ENCODE data around the gene PIWIL4.
"Not testable (repeated sequence)": the region's sequence is repeated elsewhere in the genome, so short reads cannot be mapped to it uniquely, and the experiment has no call there.

Gene PIWIL4

GRCh38 chr11:94590352-94591041 is 23.3 kb downstream of the PIWIL4 start:
- Histone ChIP-seq H3K9me3 (ENCODE audit: control insufficient read depth, insufficient read depth, low read length) (no peaks in the 10 kb centered on the region), H3K27me3 (ENCODE audit: control insufficient read depth, insufficient read depth, low read length) (no peaks in the 10 kb centered on the region), H3K4me3 (ENCODE audit: low read depth, low read length) (no peak overlapping the region), H3K36me3 (ENCODE audit: control insufficient read depth, insufficient read depth, low read length) (no peaks in the 10 kb centered on the region), H3K4me1 (ENCODE audit: control insufficient read depth, insufficient read depth, low read length) (no peaks in the 10 kb centered on the region), H3K9ac (ENCODE audit: low read depth, low read length) (no peak overlapping the region)

- no peaks in the 10 kb centered on the region for H3K9me3 ChIP-seq (ENCODE audit: control insufficient read depth, insufficient read depth, low read length)
- no peaks in the 10 kb centered on the region for H3K27me3 ChIP-seq (ENCODE audit: control insufficient read depth, insufficient read depth, low read length)
- H3K36me3 ChIP-seq (ENCODE audit: control insufficient read depth, insufficient read depth, low read length) = no peaks in the 10 kb centered on the region
- no peak overlapping the region for H3K4me3 ChIP-seq (ENCODE audit: low read depth, low read length)
- no peaks in the 10 kb centered on the region for H3K4me1 ChIP-seq (ENCODE audit: control insufficient read depth, insufficient read depth, low read length)
- no peak overlapping the region for H3K9ac ChIP-seq (ENCODE audit: low read depth, low read length)
Observed at GRCh38 chr11:94593030-94593429, 25.9 kb downstream of the PIWIL4 start.

DNA sequence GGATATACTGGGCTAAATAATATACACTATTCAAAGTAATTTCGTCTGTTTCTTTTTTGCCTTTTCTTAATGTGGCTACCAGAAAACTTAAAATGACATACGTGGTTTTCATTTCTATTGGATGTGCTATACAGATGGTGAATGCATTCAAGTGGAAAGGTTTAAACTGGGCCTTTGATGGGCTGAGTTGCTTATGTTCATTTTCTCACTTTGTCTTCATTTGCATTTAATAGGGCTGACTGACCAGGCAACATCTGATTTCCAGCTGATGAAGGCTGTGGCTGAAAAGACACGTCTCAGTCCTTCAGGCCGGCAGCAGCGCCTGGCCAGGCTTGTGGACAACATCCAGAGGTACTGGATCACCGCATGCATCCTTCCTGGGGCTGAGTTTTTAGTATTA is 27.9 kb downstream of the PIWIL4 start:
- Histone ChIP-seq H3K36me3 (ENCODE audit: control insufficient read depth, insufficient read depth, low read length) (no peaks in the 10 kb centered on the region), H3K27me3 (ENCODE audit: control insufficient read depth, insufficient read depth, low read length) (no peaks in the 10 kb centered on the region), H3K4me3 (ENCODE audit: low read depth, low read length) (no peak overlapping the region), H3K4me1 (ENCODE audit: control insufficient read depth, insufficient read depth, low read length) (no peaks in the 10 kb centered on the region), H3K9me3 (ENCODE audit: control insufficient read depth, insufficient read depth, low read length) (no peaks in the 10 kb centered on the region), H3K9ac (ENCODE audit: low read depth, low read length) (no peak overlapping the region)

- H3K36me3 ChIP-seq (ENCODE audit: control insufficient read depth, insufficient read depth, low read length) = no peaks in the 10 kb centered on the region
- peaks cover 1% of the 10 kb centered on the region for H3K4me1 ChIP-seq (ENCODE audit: control insufficient read depth, insufficient read depth, low read length)
- H3K9me3 ChIP-seq (ENCODE audit: control insufficient read depth, insufficient read depth, low read length) = no peaks in the 10 kb centered on the region
- H3K9ac ChIP-seq (ENCODE audit: low read depth, low read length) = no peak overlapping the region
- H3K27me3 ChIP-seq (ENCODE audit: control insufficient read depth, insufficient read depth, low read length) = no peaks in the 10 kb centered on the region
- no peak overlapping the region for H3K4me3 ChIP-seq (ENCODE audit: low read depth, low read length)
Observed at GRCh38 chr11:94597896-94598295, 30.7 kb downstream of the PIWIL4 start.

DNA sequence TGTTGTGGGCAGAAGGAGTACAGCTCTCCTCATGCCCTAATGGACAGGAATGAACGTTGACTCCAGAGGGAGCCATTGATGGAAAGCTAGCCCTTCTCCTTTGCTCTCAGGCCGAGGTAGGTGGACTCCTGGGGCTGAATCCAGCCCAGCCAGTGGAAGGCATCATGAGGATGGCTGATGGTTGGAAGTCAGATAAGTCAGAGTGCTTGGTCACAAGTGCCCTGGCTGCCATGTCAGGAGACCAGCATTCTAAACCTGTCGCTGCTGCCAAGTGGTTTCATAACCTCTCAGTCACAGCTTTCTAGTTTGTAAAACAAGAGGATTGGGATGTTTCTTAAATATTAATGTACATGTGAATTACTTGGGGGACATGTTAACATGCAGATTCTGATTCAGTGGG is 32.3 kb downstream of the PIWIL4 start:
- Histone ChIP-seq H3K27me3 (ENCODE audit: control insufficient read depth, insufficient read depth, low read length) (no peaks in the 10 kb centered on the region), H3K4me3 (ENCODE audit: low read depth, low read length) (no peak overlapping the region), H3K4me1 (ENCODE audit: control insufficient read depth, insufficient read depth, low read length) (peaks cover 10% of the 10 kb centered on the region), H3K36me3 (ENCODE audit: control insufficient read depth, insufficient read depth, low read length) (no peaks in the 10 kb centered on the region), H3K9ac (ENCODE audit: low read depth, low read length) (no peak overlapping the region), H3K9me3 (ENCODE audit: control insufficient read depth, insufficient read depth, low read length) (no peaks in the 10 kb centered on the region)

- Histone ChIP-seq H3K4me3 (ENCODE audit: low read depth, low read length) (no peak overlapping the region), H3K9me3 (ENCODE audit: control insufficient read depth, insufficient read depth, low read length) (no peaks in the 10 kb centered on the region), H3K27me3 (ENCODE audit: control insufficient read depth, insufficient read depth, low read length) (no peaks in the 10 kb centered on the region), H3K4me1 (ENCODE audit: control insufficient read depth, insufficient read depth, low read length) (peaks cover 10% of the 10 kb centered on the region), H3K36me3 (ENCODE audit: control insufficient read depth, insufficient read depth, low read length) (no peaks in the 10 kb centered on the region), H3K9ac (ENCODE audit: low read depth, low read length) (no peak overlapping the region)
Observed at GRCh38 chr11:94602430-94603372, 35.5 kb downstream of the PIWIL4 start.

DNA sequence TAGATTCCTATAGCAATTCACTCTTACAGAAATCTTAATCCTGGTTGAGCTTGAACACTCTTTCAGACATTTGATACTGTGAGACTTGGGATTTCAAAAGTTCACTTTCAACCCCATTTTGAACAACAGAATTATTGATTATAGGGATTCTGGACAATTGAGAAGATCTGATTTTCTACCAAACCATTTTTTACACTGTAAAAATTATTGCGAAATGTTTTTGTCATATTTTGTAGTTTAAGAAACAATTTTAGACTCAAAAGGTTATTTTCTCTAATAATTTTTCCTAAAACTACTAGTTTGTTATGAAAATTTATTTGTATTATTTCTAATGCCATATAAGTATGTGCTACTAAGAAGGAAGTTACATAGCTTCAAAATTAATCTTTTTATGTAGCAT is 36.4 kb downstream of the PIWIL4 start:
- H3K36me3 ChIP-seq (ENCODE audit: control insufficient read depth, insufficient read depth, low read length) = no peaks in the 10 kb centered on the region
- no peak overlapping the region for H3K4me3 ChIP-seq (ENCODE audit: low read depth, low read length)
- peaks cover 10% of the 10 kb centered on the region for H3K4me1 ChIP-seq (ENCODE audit: control insufficient read depth, insufficient read depth, low read length)
- H3K27me3 ChIP-seq (ENCODE audit: control insufficient read depth, insufficient read depth, low read length) = no peaks in the 10 kb centered on the region
- H3K9me3 ChIP-seq (ENCODE audit: control insufficient read depth, insufficient read depth, low read length) = no peaks in the 10 kb centered on the region
- no peak overlapping the region for H3K9ac ChIP-seq (ENCODE audit: low read depth, low read length)

DNA sequence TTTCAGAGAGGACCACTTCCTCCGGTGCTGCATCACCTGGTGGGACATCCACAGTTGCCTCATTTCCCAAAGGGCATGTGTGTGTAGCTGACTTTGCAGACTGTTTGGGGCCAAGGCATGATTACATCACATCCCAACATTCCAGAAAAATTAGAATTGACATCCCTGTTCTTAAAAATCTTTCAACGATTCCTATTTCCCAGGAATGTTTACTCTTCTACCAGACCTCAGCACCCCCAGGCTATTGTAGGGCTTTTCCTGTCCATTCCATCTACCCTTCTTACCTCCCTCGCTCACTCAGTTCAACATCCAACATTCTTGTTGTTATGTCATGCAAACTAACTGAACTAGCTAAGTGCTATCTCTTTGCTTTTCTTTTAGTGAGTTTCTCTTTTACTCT is 37.3 kb downstream of the PIWIL4 start:
- H3K27me3 ChIP-seq (ENCODE audit: control insufficient read depth, insufficient read depth, low read length) = no peaks in the 10 kb centered on the region
- no peaks in the 10 kb centered on the region for H3K36me3 ChIP-seq (ENCODE audit: control insufficient read depth, insufficient read depth, low read length)
- H3K9me3 ChIP-seq (ENCODE audit: control insufficient read depth, insufficient read depth, low read length) = no peaks in the 10 kb centered on the region
- H3K9ac ChIP-seq (ENCODE audit: low read depth, low read length) = no peak overlapping the region
- H3K4me1 ChIP-seq (ENCODE audit: control insufficient read depth, insufficient read depth, low read length) = peaks cover 10% of the 10 kb centered on the region
- H3K4me3 ChIP-seq (ENCODE audit: low read depth, low read length) = no peak overlapping the region

DNA sequence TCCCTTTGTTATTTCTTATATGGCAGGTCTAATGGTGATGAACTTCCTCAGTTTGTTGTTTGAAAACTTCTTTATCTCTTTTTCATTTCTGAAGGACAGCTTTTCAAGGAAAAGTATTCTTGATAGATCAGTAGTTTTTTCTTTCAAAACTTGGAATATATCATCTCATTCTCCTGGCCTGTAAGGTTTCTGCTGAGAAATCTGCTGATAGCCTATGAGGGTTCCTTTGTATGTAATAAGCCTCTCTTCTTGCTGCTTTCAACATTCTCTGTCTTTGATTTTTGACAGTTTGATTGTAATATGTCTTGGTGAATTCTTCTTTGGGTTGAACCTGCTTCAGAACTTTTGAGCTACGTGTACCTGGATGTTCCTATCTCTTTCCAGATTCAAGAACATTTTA is 46.0 kb downstream of the PIWIL4 start:
- H3K4me3 ChIP-seq (ENCODE audit: low read depth, low read length) = no peak overlapping the region
- H3K9me3 ChIP-seq (ENCODE audit: control insufficient read depth, insufficient read depth, low read length) = peaks cover 5% of the 10 kb centered on the region
- H3K4me1 ChIP-seq (ENCODE audit: control insufficient read depth, insufficient read depth, low read length) = no peaks in the 10 kb centered on the region
- H3K27me3 ChIP-seq (ENCODE audit: control insufficient read depth, insufficient read depth, low read length) = no peaks in the 10 kb centered on the region
- H3K9ac ChIP-seq (ENCODE audit: low read depth, low read length) = no peak overlapping the region
- no peaks in the 10 kb centered on the region for H3K36me3 ChIP-seq (ENCODE audit: control insufficient read depth, insufficient read depth, low read length)

GRCh38 chr11:94623120-94623735 is 56.1 kb downstream of the PIWIL4 start:
- Histone ChIP-seq H3K4me1 (ENCODE audit: control insufficient read depth, insufficient read depth, low read length) (peaks cover 4% of the 10 kb centered on the region), H3K9me3 (ENCODE audit: control insufficient read depth, insufficient read depth, low read length) (no peaks in the 10 kb centered on the region), H3K27me3 (ENCODE audit: control insufficient read depth, insufficient read depth, low read length) (no peaks in the 10 kb centered on the region), H3K9ac (ENCODE audit: low read depth, low read length) (no peak overlapping the region), H3K4me3 (ENCODE audit: low read depth, low read length) (no peak overlapping the region), H3K36me3 (ENCODE audit: control insufficient read depth, insufficient read depth, low read length) (no peaks in the 10 kb centered on the region)

DNA sequence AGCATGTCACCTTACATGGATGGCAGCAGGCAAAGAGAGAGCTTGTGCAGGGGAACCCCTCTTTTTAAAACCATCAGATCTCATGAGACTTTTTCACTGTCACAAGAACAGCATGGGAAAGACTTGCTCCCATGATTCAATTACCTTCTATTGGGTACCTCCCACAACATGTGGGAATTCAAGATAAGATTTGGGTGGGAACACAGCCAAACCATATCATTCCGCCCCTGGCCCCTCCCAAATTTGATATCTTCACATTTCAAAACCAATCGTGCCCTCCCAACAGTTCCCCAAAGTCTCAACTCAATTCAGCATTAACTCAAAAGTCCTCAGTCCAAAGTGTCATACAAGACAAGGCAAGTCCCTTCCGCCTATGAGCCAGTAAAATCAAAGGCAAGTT is 58.3 kb downstream of the PIWIL4 start:
- H3K4me1 ChIP-seq (ENCODE audit: control insufficient read depth, insufficient read depth, low read length); H3K9ac ChIP-seq (ENCODE audit: low read depth, low read length); H3K9me3 ChIP-seq (ENCODE audit: control insufficient read depth, insufficient read depth, low read length); H3K4me3 ChIP-seq (ENCODE audit: low read depth, low read length); H3K36me3 ChIP-seq (ENCODE audit: control insufficient read depth, insufficient read depth, low read length); H3K27me3 ChIP-seq (ENCODE audit: control insufficient read depth, insufficient read depth, low read length): not testable (repeated sequence)

Measured in iPS-15b (cell line).